ENCODE data around the gene WDR74. TPM values are rescaled to one million over a fixed set of nuclear protein-coding genes. Genes with fewer than 3 reads are reported as not detected.

WDR74 gene
- total RNA-seq, 2 donors from 2014 or later = 44.6 to 48.1 TPM

GRCh38 chr11:62885137-62885750 is 45.9 kb upstream of the WDR74 start:
- H3K27ac Mint-ChIP-seq = peak overlapping the region; percentile 55
- Histone ChIP-seq H3K9ac (ENCODE audit: extremely low read depth, low read length, poor library complexity, severe bottlenecking) (no peak overlapping the region), H3K27me3 (ENCODE audit: control insufficient read depth, insufficient read depth, low read length, poor library complexity, severe bottlenecking) (no peaks in the 10 kb centered on the region), H3K36me3 (ENCODE audit: control insufficient read depth, insufficient read depth, low read length) (peaks cover 83% of the 10 kb centered on the region), H3K4me3 (ENCODE audit: low read length) (peak overlapping the region; percentile 95), H3K27ac (ENCODE audit: low read depth, low read length) (no peak overlapping the region), H3K9me3 (ENCODE audit: control insufficient read depth, low read length) (no peaks in the 10 kb centered on the region), H3K4me1 (ENCODE audit: control insufficient read depth, insufficient read depth, low read length) (peaks cover 11% of the 10 kb centered on the region)
- no peaks in the 10 kb centered on the region for H3K9me3 Mint-ChIP-seq
- 93 to 100% methylated on average over 6 to 11 of the region's 11 CpGs for WGBS, 2 experiments (ENCODE audit: insufficient coverage in 1 of 2, insufficient read length in 1 of 2)
- no peaks in the 10 kb centered on the region for H3K27me3 Mint-ChIP-seq (ENCODE audit: insufficient read depth)
- peaks cover 52% of the 10 kb centered on the region for H3K4me1 Mint-ChIP-seq
- peak overlapping the region; percentile 18 for H3K4me3 Mint-ChIP-seq
- H3K36me3 Mint-ChIP-seq (ENCODE audit: low read depth) = peaks cover 84% of the 10 kb centered on the region
- DNase-seq = no peak
- no peak for TF ChIP-seq CTCF (conservative IDR thresholded peaks at IDR 0.05)

GRCh38 chr11:62883673-62884072 is 44.3 kb upstream of the WDR74 start:
- WGBS, 2 experiments (ENCODE audit: insufficient coverage in 1 of 2, insufficient read length in 1 of 2) = 89 to 100% methylated on average over 1 to 3 of the region's 3 CpGs
- peak overlapping the region; percentile 100 for H3K27ac Mint-ChIP-seq
- H3K4me1 Mint-ChIP-seq = peaks cover 49% of the 10 kb centered on the region
- peak overlapping the region; percentile 95 for H3K4me3 ChIP-seq (ENCODE audit: low read length)
- DNase-seq = no peak
- peak overlapping the region; percentile 2 for H3K27ac ChIP-seq (ENCODE audit: low read depth, low read length)
- H3K9me3 Mint-ChIP-seq = no peaks in the 10 kb centered on the region
- TF ChIP-seq CTCF (conservative IDR thresholded peaks at IDR 0.05) = no peak
- H3K9ac ChIP-seq (ENCODE audit: extremely low read depth, low read length, poor library complexity, severe bottlenecking) = peak overlapping the region; percentile 99
- no peaks in the 10 kb centered on the region for H3K9me3 ChIP-seq (ENCODE audit: control insufficient read depth, low read length)
- peaks cover 10% of the 10 kb centered on the region for H3K4me1 ChIP-seq (ENCODE audit: control insufficient read depth, insufficient read depth, low read length)
- peaks cover 80% of the 10 kb centered on the region for H3K36me3 ChIP-seq (ENCODE audit: control insufficient read depth, insufficient read depth, low read length)
- peaks cover 76% of the 10 kb centered on the region for H3K36me3 Mint-ChIP-seq (ENCODE audit: low read depth)
- H3K4me3 Mint-ChIP-seq = peak overlapping the region; percentile 98
- no peaks in the 10 kb centered on the region for H3K27me3 Mint-ChIP-seq (ENCODE audit: insufficient read depth)
- H3K27me3 ChIP-seq (ENCODE audit: control insufficient read depth, insufficient read depth, low read length, poor library complexity, severe bottlenecking) = no peaks in the 10 kb centered on the region

- 73 to 88% methylated on average over 3 to 5 of the region's 5 CpGs for WGBS, 2 experiments (ENCODE audit: insufficient coverage in 1 of 2, insufficient read length in 1 of 2)
- H3K27ac Mint-ChIP-seq = peak overlapping the region; percentile 100
- Histone ChIP-seq H3K4me1 (ENCODE audit: control insufficient read depth, insufficient read depth, low read length) (peaks cover 10% of the 10 kb centered on the region), H3K27me3 (ENCODE audit: control insufficient read depth, insufficient read depth, low read length, poor library complexity, severe bottlenecking) (no peaks in the 10 kb centered on the region), H3K9me3 (ENCODE audit: control insufficient read depth, low read length) (no peaks in the 10 kb centered on the region), H3K4me3 (ENCODE audit: low read length) (peak overlapping the region; percentile 95), H3K27ac (ENCODE audit: low read depth, low read length) (peak overlapping the region; percentile 7), H3K36me3 (ENCODE audit: control insufficient read depth, insufficient read depth, low read length) (peaks cover 78% of the 10 kb centered on the region), H3K9ac (ENCODE audit: extremely low read depth, low read length, poor library complexity, severe bottlenecking) (peak overlapping the region; percentile 99)
- peak overlapping the region; percentile 98 for H3K4me3 Mint-ChIP-seq
- no peaks in the 10 kb centered on the region for H3K27me3 Mint-ChIP-seq (ENCODE audit: insufficient read depth)
- peaks cover 74% of the 10 kb centered on the region for H3K36me3 Mint-ChIP-seq (ENCODE audit: low read depth)
- H3K4me1 Mint-ChIP-seq = peaks cover 48% of the 10 kb centered on the region
- no peaks in the 10 kb centered on the region for H3K9me3 Mint-ChIP-seq
- no peak for DNase-seq
- TF ChIP-seq CTCF (conservative IDR thresholded peaks at IDR 0.05) = no peak
These were observed 43.6 kb upstream of the WDR74 start for GRCh38 chr11:62882788-62883501.

Measured in endodermal cell (in vitro differentiated cells).